GM12878 (cell line): ENCODE data around the gene KIAA1328.

Experiments
- CEBPB ChIP-seq, 2 experiments: fragments of 150-350 bp in 1 of 2; IDR thresholded peaks; 2 replicates each; pipeline ENCODE4 v1.6.1; 2012 to 2014; ENCODE audit warnings: low read depth in 2 of 2, low read length in 2 of 2, borderline replicate concordance in 1 of 2, inconsistent platforms in 1 of 2
- ETV6 ChIP-seq, 2 experiments: fragments of 450-650 bp in 1 of 2; IDR thresholded peaks in 1 of 2; conservative IDR thresholded peaks in 1 of 2; 2 replicates each; pipeline ENCODE4 v1.6.1; 2014; ENCODE audit warnings: antibody characterized with exemption in 1 of 2, borderline replicate concordance in 1 of 2, low read depth in 1 of 2, mild to moderate bottlenecking in 1 of 2, moderate library complexity in 1 of 2
- RBBP5 ChIP-seq: fragments of 200-600 bp; sonication (generic); conservative IDR thresholded peaks from 2 replicates; pipeline ENCODE4 v1.6.1; 2016
- RFX5 ChIP-seq: IDR thresholded peaks from 2 replicates; pipeline ENCODE4 v1.6.1; 2011; ENCODE audit warnings: low read depth, low read length, improper control_type of control experiment

DNA sequence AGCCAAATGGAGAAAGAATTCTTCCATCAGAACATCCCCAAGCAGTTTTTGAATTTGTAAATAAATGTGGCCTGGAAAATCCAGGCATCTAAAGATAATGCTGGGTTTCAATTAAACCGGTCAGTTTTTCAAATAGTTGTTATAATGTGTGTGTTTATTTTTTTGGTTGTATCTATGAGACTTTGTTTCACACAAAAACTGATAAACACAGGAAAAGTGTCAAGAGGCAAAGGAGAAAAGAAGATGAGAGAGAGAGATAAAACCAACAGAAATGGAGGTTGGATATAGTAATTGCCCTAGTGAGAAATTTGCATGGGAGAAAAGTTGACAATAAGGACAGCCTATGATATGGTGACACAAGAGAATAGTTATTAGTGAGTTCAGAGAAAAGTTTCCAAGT lies 68.3 kb downstream of the KIAA1328 start:
- TF ChIP-seq RBBP5, result no peak
- TF ChIP-seq ETV6 (conservative IDR thresholded peaks at IDR 0.05 in 1 of 2, IDR thresholded peaks at IDR 0.05 in 1 of 2; ENCODE audit: borderline replicate concordance in 1 of 2, low read depth in 1 of 2), result no peak
- no peak for TF ChIP-seq CEBPB (IDR thresholded peaks at IDR 0.05; ENCODE audit: borderline replicate concordance in 1 of 2, low read depth in 2 of 2, low read length in 2 of 2)
- no peak for TF ChIP-seq RFX5
